ENCODE data around the gene PTGIS.

The PTGIS gene

GRCh38 chr20:49470922-49471321 lies 97.0 kb downstream of the PTGIS start:
- no peak overlapping the region for H3K4me3 ChIP-seq (ENCODE audit: low read depth, low read length)
- H3K36me3 ChIP-seq: no peaks in the 10 kb centered on the region
- no peak for TF ChIP-seq CTCF (IDR thresholded peaks at IDR 0.05; ENCODE audit: low read depth, low read length)
- no peaks in the 10 kb centered on the region for H3K27me3 ChIP-seq
- DNase-seq: no peak
- peaks cover 8% of the 10 kb centered on the region for H3K4me1 ChIP-seq
- no peaks in the 10 kb centered on the region for H3K9me3 ChIP-seq

GRCh38 chr20:49469060-49469459 lies 98.9 kb downstream of the PTGIS start:
- no peak overlapping the region for H3K4me3 ChIP-seq (ENCODE audit: low read depth, low read length)
- no peak for DNase-seq
- no peaks in the 10 kb centered on the region for H3K4me1 ChIP-seq
- no peak for TF ChIP-seq CTCF (IDR thresholded peaks at IDR 0.05; ENCODE audit: low read depth, low read length)
- H3K27me3 ChIP-seq: no peaks in the 10 kb centered on the region
- no peaks in the 10 kb centered on the region for H3K9me3 ChIP-seq
- no peaks in the 10 kb centered on the region for H3K36me3 ChIP-seq

GRCh38 chr20:49468412-49468811 lies 99.5 kb downstream of the PTGIS start:
- no peaks in the 10 kb centered on the region for H3K36me3 ChIP-seq
- H3K4me3 ChIP-seq (ENCODE audit: low read depth, low read length): no peak overlapping the region
- no peak for DNase-seq
- H3K9me3 ChIP-seq: no peaks in the 10 kb centered on the region
- H3K27me3 ChIP-seq: no peaks in the 10 kb centered on the region
- TF ChIP-seq CTCF (IDR thresholded peaks at IDR 0.05; ENCODE audit: low read depth, low read length): no peak
- no peaks in the 10 kb centered on the region for H3K4me1 ChIP-seq

GRCh38 chr20:49466114-49466912 lies 101.6 kb downstream of the PTGIS start:
- no peaks in the 10 kb centered on the region for H3K36me3 ChIP-seq
- no peaks in the 10 kb centered on the region for H3K9me3 ChIP-seq
- DNase-seq: no peak
- no peak for TF ChIP-seq CTCF (IDR thresholded peaks at IDR 0.05; ENCODE audit: low read depth, low read length)
- H3K4me3 ChIP-seq (ENCODE audit: low read depth, low read length): no peak overlapping the region
- H3K27me3 ChIP-seq: no peaks in the 10 kb centered on the region
- no peaks in the 10 kb centered on the region for H3K4me1 ChIP-seq

- no peaks in the 10 kb centered on the region for H3K4me1 ChIP-seq
- H3K36me3 ChIP-seq: no peaks in the 10 kb centered on the region
- H3K9me3 ChIP-seq: no peaks in the 10 kb centered on the region
- H3K27me3 ChIP-seq: no peaks in the 10 kb centered on the region
- no peak for TF ChIP-seq CTCF (IDR thresholded peaks at IDR 0.05; ENCODE audit: low read depth, low read length)
- H3K4me3 ChIP-seq (ENCODE audit: low read depth, low read length): no peak overlapping the region
- no peak for DNase-seq
These were observed 103.4 kb downstream of the PTGIS start for GRCh38 chr20:49464556-49464955.

- no peak for DNase-seq
- no peaks in the 10 kb centered on the region for H3K9me3 ChIP-seq
- no peaks in the 10 kb centered on the region for H3K4me1 ChIP-seq
- H3K36me3 ChIP-seq: no peaks in the 10 kb centered on the region
- TF ChIP-seq CTCF (IDR thresholded peaks at IDR 0.05; ENCODE audit: low read depth, low read length): no peak
- no peak overlapping the region for H3K4me3 ChIP-seq (ENCODE audit: low read depth, low read length)
- no peaks in the 10 kb centered on the region for H3K27me3 ChIP-seq
These were observed 105.3 kb downstream of the PTGIS start for GRCh38 chr20:49462626-49463025.

All from BE2C (cell line).